Measurements from ENCODE around the gene DNER.
"Not testable (repeated sequence)": the region's sequence is repeated elsewhere in the genome, so short reads cannot be mapped to it uniquely, and the experiment has no call there.

DNER gene

GRCh38 chr2:229343661-229344060 lies 370.7 kb downstream of the DNER start:
- no peak for DNase-seq
- in situ Hi-C loops (cut with HindIII; ENCODE audit: low pct_ligation_motif_present, low sequenced_read_pairs), result no loop called here
- no peak for TF ChIP-seq CTCF (IDR thresholded peaks at IDR 0.05; ENCODE audit: low read depth, low read length, missing control alignments)
- Histone ChIP-seq H3K36me3 (replicated peaks) (no peaks in the 10 kb centered on the region), H3K4me3 (ENCODE audit: low read depth, low read length) (no peak overlapping the region), H3K27me3 (replicated peaks) (no peaks in the 10 kb centered on the region), H3K27ac (no peak overlapping the region)

- TF ChIP-seq CTCF (IDR thresholded peaks at IDR 0.05; ENCODE audit: low read depth, low read length, missing control alignments), result peak; percentile 54
- DNase-seq, result no peak
- Histone ChIP-seq H3K27ac (no peak overlapping the region), H3K4me3 (ENCODE audit: low read depth, low read length) (no peak overlapping the region), H3K27me3 (replicated peaks) (no peaks in the 10 kb centered on the region), H3K36me3 (replicated peaks) (no peaks in the 10 kb centered on the region)
- in situ Hi-C loops (cut with HindIII; ENCODE audit: low pct_ligation_motif_present, low sequenced_read_pairs), result no loop called here
These were observed 372.0 kb downstream of the DNER start for GRCh38 chr2:229342376-229342775.

- in situ Hi-C loops (cut with HindIII; ENCODE audit: low pct_ligation_motif_present, low sequenced_read_pairs), result no loop called here
- Histone ChIP-seq H3K4me3 (ENCODE audit: low read depth, low read length) (no peak overlapping the region), H3K36me3 (replicated peaks) (no peaks in the 10 kb centered on the region), H3K27me3 (replicated peaks) (no peaks in the 10 kb centered on the region), H3K27ac (no peak overlapping the region)
- TF ChIP-seq CTCF (IDR thresholded peaks at IDR 0.05; ENCODE audit: low read depth, low read length, missing control alignments), result no peak
- no peak for DNase-seq
These were observed 374.1 kb downstream of the DNER start for GRCh38 chr2:229340086-229340760.

GRCh38 chr2:229339618-229340017 lies 374.7 kb downstream of the DNER start:
- H3K27me3 ChIP-seq (replicated peaks), result no peaks in the 10 kb centered on the region
- in situ Hi-C loops (cut with HindIII; ENCODE audit: low pct_ligation_motif_present, low sequenced_read_pairs), result no loop called here
- H3K36me3 ChIP-seq (replicated peaks), result no peaks in the 10 kb centered on the region
- DNase-seq, result no peak
- TF ChIP-seq CTCF (IDR thresholded peaks at IDR 0.05; ENCODE audit: low read depth, low read length, missing control alignments), result no peak
- H3K4me3 ChIP-seq (ENCODE audit: low read depth, low read length), result no peak overlapping the region
- no peak overlapping the region for H3K27ac ChIP-seq

GRCh38 chr2:229339171-229339570 lies 375.2 kb downstream of the DNER start:
- H3K27me3 ChIP-seq (replicated peaks); H3K4me3 ChIP-seq (ENCODE audit: low read depth, low read length); in situ Hi-C loops (cut with HindIII; ENCODE audit: low pct_ligation_motif_present, low sequenced_read_pairs); DNase-seq; H3K36me3 ChIP-seq (replicated peaks); H3K27ac ChIP-seq: not testable (repeated sequence)

GRCh38 chr2:229335877-229336346 lies 378.4 kb downstream of the DNER start:
- no peak for TF ChIP-seq CTCF (IDR thresholded peaks at IDR 0.05; ENCODE audit: low read depth, low read length, missing control alignments)
- Histone ChIP-seq H3K4me3 (ENCODE audit: low read depth, low read length) (no peak overlapping the region), H3K27ac (no peak overlapping the region), H3K27me3 (replicated peaks) (no peaks in the 10 kb centered on the region), H3K36me3 (replicated peaks) (no peaks in the 10 kb centered on the region)
- DNase-seq, result no peak
- in situ Hi-C loops (cut with HindIII; ENCODE audit: low pct_ligation_motif_present, low sequenced_read_pairs), result no loop called here
